ENCODE results near the gene EOLA1. TPM values are rescaled to one million over a fixed set of nuclear protein-coding genes. Genes with fewer than 3 reads are reported as not detected.
A peak's percentile ranks its signal among the peaks of the same experiment; 100 is the strongest.
"Not testable (repeated sequence)": the region's sequence is repeated elsewhere in the genome, so short reads cannot be mapped to it uniquely, and the experiment has no call there.

Gene EOLA1
- total RNA-seq, 2 experiments from 2014 or later = 33.2 to 37.2 TPM

DNA sequence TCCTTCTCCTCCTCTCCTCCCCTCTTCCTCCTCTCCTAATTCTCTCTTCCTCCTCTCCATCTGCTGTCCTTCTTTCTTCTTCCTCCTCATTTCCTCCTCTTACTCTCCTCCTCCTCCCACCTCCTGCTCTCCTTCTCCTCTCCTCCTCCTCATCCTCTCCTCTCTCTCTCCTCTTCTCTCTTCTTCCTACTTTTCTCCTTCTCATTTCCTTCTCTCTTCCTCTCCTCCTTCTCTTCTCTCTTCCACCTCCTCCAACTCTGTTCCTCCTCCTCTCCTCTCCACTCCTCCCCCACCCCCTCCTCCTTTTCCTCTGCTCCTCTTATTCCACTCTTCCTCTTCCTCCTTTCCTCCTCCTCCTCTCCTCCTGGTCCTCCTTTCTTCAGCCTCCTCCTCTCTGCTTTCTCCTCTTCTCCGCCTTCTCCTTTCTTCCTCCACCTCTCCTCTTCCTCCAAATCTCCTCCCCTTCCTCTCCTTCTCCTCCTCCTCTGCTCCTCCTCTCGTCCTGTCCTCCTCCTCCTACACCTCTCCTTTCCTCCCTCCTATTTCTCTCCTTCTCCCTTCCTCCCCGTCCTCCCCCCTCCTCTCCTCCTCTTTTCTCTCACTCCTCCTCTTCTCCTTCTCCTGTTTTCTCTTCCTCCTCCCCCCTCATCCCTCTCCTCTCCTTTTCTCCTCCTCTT is 5.7 kb upstream of the EOLA1 start:
- H3K4me3 Mint-ChIP-seq; H3K27me3 Mint-ChIP-seq; DNase-seq; H3K9me3 Mint-ChIP-seq; H3K4me1 Mint-ChIP-seq; H3K27ac Mint-ChIP-seq; H3K36me3 Mint-ChIP-seq (ENCODE audit: low read depth); POLR2A ChIA-PET; CTCF ChIA-PET: not testable (repeated sequence)

DNA sequence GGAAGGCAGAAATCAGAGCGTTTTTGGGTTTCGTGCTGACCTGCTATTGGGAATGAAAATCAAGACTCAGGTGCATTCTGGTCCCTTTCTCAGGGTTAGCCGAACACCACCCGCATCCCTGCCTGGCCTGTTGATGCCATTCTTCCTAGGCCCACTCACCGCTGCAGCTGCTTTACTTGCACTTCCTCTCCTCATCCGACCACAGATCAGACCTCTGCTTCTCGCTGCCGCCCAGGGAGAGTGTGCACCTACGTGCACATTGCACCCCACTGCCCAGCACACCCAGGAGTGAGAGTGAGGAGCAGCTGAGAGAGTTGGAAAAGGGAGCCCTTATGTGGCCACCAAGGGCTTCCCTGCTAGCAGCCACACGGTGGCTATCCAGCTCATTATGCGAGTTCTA is 3.3 kb upstream of the EOLA1 start:
- H3K4me1 Mint-ChIP-seq; CTCF ChIA-PET; H3K36me3 Mint-ChIP-seq (ENCODE audit: low read depth): not testable (repeated sequence)

DNA sequence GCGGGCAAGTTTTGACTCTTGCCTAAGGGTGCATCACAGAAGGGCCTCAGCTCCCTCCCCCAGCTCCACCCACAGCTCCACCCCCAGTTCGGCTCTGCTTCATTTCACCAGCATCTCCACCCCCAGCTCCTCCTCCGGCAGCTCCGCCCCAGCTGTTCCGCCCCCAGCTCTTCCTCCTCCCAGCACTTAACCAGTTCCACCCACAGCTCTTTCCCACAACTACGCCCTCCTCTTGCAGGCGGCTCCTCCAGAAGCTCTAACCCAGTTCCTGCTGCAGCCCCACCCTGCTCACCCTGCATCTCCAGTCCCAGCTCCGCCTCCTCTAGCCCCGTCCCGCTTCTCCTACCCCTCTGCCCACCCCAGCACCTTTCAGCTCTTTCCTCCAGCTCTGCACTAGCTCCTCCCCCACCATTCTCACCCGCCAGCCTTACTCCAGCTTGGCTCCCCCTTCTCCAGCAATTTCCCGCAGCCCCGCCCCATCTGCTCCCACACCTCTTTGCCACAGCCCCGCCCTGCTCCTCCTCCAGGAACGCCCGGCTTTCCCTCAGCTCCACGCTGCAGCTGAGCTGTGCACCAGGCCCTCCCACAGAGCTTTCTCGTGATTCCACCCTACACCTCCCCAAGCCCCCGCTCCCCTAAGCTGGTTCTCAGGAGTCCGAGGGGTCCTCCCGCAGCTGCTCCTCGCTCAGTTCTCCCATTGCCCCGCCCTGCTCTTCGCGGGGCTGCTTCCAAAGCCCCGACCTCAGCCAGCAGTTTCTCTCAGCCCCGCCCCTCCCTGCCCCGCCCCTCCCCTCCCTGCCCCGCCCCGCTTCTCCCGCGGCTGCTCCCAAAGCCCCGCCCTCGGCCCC is 1.3 kb upstream of the EOLA1 start:
- DNase-seq = peak; percentile 92
- Mint-ChIP-seq H3K4me3 (peak overlapping the region; percentile 85), H3K9me3 (no peaks in the 10 kb centered on the region), H3K27ac (peak overlapping the region; percentile 90), H3K27me3 (no peaks in the 10 kb centered on the region), H3K36me3 (ENCODE audit: low read depth) (no peaks in the 10 kb centered on the region), H3K4me1 (peaks cover 6% of the 10 kb centered on the region)
- ChIA-PET CTCF (interaction anchor here (0.7 to 2.4 kb wide), 4 partner anchors 9 to 401 kb away, joined by 3 to 8 read pairs (median 5); no protein-coding TSS in a partner anchor), POLR2A (interaction anchor here (0.8 to 1.7 kb wide), 3 partner anchors 11 to 401 kb away, joined by 3 to 7 read pairs (median 4); no protein-coding TSS in a partner anchor)

More for the DNA sequence above, 3.3 kb upstream of the EOLA1 start:
- DNase-seq, H3K27me3 Mint-ChIP-seq, H3K27ac Mint-ChIP-seq, H3K4me3 Mint-ChIP-seq, POLR2A ChIA-PET, H3K9me3 Mint-ChIP-seq: not testable (repeated sequence)

DNA sequence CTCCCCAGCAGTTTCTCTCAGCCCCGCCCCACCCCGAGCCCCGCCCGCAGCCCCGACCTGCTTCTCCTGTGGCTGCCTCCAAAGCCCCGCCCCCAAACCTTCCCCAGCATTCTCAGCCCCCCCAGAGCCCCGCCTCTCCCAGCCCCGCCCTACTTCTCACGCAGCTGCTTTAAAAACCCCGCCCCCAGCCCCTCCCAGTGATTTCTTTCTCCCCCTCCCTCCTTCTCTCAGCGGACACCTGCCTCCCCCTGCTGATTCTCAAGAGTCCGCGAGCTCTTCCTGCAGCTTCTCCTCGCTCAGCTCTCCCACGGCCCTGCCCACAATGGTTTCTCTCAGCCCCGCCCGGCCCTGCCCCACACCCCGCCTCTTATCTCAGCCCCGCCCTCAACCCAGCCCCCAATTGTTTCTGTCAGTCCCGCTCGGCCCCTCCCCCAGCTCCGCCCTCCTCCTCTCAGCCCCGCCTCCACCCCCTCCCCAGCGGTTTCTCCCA is 636 bp upstream of the EOLA1 start:
- CTCF ChIA-PET = interaction anchor here (0.7 to 2.4 kb wide), 3 partner anchors 12 to 400 kb away, joined by 3 to 8 read pairs (median 6); no protein-coding TSS in a partner anchor
- Mint-ChIP-seq H3K9me3 (no peaks in the 10 kb centered on the region), H3K4me3 (peak overlapping the region; percentile 93), H3K4me1 (peaks cover 6% of the 10 kb centered on the region), H3K27me3 (no peaks in the 10 kb centered on the region), H3K27ac (peak overlapping the region; percentile 100), H3K36me3 (ENCODE audit: low read depth) (no peaks in the 10 kb centered on the region)
- DNase-seq = peak; percentile 91
- POLR2A ChIA-PET = interaction anchor here (1.7 kb wide), 1 partner anchor 400 kb away, joined by 7 read pairs; no protein-coding TSS in a partner anchor

DNA sequence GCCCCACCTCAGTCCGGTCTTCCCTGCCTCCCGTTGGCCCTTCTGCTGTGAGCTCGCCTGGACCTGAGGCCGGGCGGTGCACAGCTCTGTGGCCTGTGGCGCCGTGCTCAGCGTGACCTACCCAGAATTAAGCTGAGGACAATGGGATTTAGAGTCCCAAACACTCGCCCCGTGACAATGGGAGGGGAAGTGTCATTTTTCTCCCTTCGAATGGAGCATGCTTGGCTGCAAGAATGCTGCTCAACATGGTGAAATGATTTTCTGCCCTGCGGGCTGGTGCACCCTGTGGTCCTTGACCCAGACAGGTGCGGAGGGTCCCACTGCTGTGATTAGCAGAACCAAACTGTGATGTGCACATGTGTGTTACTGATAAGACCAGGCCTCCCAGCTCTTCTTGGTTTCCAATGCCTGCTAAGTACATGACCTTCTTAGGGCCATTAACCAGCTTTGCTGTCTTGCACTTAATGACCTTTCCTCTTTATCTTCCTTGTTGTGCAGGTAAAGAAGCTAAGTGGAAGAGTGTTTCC is 772 bp downstream of the EOLA1 start:
- Mint-ChIP-seq H3K4me3 (peak overlapping the region; percentile 93), H3K4me1 (peaks cover 6% of the 10 kb centered on the region), H3K27me3 (no peaks in the 10 kb centered on the region), H3K36me3 (ENCODE audit: low read depth) (no peaks in the 10 kb centered on the region), H3K27ac (peak overlapping the region; percentile 100), H3K9me3 (no peaks in the 10 kb centered on the region)
- POLR2A ChIA-PET = no interaction called here
- DNase-seq = no peak
- CTCF ChIA-PET = no interaction called here

DNA sequence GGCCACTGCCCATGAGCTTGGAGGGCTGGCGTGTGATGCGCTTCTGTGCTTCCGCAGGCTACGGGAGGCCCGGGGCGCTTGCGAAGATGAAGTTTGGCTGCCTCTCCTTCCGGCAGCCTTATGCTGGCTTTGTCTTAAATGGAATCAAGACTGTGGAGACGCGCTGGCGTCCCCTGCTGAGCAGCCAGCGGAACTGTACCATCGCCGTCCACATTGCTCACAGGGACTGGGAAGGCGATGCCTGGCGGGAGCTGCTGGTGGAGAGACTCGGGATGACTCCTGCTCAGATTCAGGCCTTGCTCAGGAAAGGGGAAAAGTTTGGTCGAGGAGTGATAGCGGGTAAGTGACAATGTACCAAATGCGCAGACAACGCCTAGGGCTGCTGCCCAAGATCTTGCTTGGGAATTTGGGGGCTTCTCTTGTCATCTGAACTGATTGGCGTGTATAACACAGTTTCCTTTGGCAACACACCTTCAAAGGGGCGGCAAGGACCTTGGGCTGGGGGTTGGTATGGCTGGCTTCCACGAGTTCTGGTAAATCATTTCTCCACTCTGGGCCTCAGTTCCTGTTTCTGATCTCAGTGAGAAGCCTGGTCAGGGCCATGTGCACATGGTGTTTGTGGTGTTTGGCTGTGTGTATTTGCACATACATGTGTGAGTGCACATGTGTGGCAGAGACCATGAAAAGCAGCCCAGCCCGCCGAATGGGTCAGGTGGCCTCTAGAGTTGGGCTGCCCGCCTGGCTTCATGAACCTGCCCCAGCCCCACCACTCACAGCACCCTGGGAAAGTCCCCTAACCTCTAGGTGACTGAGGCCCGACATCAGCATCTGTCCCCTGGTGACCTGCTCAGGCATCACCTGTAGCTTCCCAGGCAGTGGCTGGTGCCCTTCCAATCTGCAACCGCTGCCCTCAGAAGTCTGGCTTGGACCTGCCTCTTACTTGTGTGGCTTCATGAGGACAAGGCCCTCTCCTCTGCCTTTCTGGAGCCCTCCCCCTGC is 5.0 kb downstream of the EOLA1 start:
- H3K4me1 Mint-ChIP-seq; H3K4me3 Mint-ChIP-seq; H3K27me3 Mint-ChIP-seq; CTCF ChIA-PET; H3K27ac Mint-ChIP-seq; DNase-seq; H3K36me3 Mint-ChIP-seq (ENCODE audit: low read depth); H3K9me3 Mint-ChIP-seq; POLR2A ChIA-PET: not testable (repeated sequence)

DNA sequence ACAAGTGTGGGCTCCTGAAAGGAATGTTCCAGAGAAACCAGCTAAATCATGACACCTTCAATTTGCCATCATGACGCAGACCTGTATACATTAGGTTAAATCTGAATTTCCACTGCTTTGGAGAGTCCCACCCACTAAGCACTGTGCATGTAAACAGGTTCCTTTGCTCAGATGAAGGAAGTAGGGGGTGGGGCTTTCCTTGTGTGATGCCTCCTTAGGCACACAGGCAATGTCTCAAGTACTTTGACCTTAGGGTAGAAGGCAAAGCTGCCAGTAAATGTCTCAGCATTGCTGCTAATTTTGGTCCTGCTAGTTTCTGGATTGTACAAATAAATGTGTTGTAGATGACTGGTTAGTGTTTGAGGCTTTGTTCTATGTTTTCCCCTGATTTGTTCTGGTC is 6.2 kb downstream of the EOLA1 start:
- H3K4me1 Mint-ChIP-seq; H3K9me3 Mint-ChIP-seq; H3K27ac Mint-ChIP-seq; H3K27me3 Mint-ChIP-seq; CTCF ChIA-PET; DNase-seq; H3K36me3 Mint-ChIP-seq (ENCODE audit: low read depth); POLR2A ChIA-PET; H3K4me3 Mint-ChIP-seq: not testable (repeated sequence)

DNA sequence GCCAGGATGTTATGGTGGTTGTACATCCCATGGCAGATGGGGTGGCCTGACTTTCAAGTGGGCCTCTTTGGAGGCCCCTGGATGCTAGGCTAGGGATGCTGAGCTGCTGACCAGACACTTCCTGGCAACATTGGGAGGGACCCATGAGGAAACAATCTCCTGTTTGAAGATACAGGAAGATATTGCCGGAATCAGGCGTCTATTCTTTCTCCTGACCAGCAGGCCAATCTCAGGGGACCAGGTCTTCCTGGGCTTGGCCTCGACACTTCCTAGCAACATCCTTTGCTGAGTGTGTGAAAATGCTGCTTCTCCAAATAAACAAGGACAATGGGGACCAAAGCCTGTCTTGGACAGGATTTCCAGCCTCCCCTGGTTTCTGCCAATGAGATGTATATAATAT is 7.0 kb downstream of the EOLA1 start:
- H3K4me1 Mint-ChIP-seq; H3K9me3 Mint-ChIP-seq; H3K36me3 Mint-ChIP-seq (ENCODE audit: low read depth); H3K4me3 Mint-ChIP-seq; CTCF ChIA-PET; H3K27ac Mint-ChIP-seq; POLR2A ChIA-PET; H3K27me3 Mint-ChIP-seq; DNase-seq: not testable (repeated sequence)

DNA sequence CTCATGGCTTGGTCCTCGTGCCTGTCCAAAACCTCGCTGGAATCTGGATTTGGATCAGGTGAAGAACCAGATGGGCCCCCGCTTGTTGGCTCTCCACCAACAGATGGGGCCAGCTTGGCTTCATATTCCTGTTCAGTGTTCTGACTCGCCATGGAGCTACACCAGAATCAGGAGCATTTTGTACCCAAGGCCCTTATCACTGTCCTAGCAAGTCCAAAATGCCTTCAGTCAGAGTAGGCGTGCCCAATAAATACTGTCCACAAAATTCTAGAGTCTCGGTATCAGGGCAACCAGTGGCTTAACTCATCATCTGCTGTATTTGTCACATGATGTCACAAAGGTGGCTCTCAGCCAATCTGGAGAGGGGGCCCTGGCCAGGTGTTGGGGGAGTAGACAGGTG is 8.9 kb downstream of the EOLA1 start, which contains the start of gene HSFX3:
Gene HSFX3 (minus strand): TSS at position 224 of the 400 bp plus-strand sequence. CDS start 72 bp downstream, at position 152.
- POLR2A ChIA-PET; H3K4me3 Mint-ChIP-seq; CTCF ChIA-PET; H3K4me1 Mint-ChIP-seq; H3K27me3 Mint-ChIP-seq; H3K36me3 Mint-ChIP-seq (ENCODE audit: low read depth); H3K9me3 Mint-ChIP-seq; DNase-seq; H3K27ac Mint-ChIP-seq: not testable (repeated sequence)

DNA sequence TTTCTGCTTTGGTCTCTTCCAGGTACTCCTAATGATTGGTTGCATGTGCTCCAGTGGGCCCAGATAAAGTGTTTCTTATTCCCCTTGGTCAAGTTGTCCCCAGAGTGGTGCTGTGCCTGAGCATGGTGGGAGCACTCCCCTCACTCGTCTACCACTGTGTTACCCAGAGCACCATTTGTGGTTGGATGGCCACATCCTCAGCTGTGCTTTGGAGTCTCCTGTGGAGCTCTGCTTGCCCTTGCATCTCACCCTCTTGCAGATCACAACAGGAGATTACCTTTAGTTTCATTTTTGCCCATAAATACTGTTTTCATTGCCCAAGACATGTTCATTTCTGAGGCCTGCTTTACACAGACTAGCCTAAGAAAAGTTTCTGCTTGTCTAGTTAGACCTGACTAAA is 9.6 kb downstream of the EOLA1 start:
- H3K4me1 Mint-ChIP-seq; H3K27ac Mint-ChIP-seq; H3K36me3 Mint-ChIP-seq (ENCODE audit: low read depth); H3K9me3 Mint-ChIP-seq; CTCF ChIA-PET; H3K27me3 Mint-ChIP-seq; POLR2A ChIA-PET; H3K4me3 Mint-ChIP-seq: not testable (repeated sequence)
- peak; percentile 32 for DNase-seq

DNA sequence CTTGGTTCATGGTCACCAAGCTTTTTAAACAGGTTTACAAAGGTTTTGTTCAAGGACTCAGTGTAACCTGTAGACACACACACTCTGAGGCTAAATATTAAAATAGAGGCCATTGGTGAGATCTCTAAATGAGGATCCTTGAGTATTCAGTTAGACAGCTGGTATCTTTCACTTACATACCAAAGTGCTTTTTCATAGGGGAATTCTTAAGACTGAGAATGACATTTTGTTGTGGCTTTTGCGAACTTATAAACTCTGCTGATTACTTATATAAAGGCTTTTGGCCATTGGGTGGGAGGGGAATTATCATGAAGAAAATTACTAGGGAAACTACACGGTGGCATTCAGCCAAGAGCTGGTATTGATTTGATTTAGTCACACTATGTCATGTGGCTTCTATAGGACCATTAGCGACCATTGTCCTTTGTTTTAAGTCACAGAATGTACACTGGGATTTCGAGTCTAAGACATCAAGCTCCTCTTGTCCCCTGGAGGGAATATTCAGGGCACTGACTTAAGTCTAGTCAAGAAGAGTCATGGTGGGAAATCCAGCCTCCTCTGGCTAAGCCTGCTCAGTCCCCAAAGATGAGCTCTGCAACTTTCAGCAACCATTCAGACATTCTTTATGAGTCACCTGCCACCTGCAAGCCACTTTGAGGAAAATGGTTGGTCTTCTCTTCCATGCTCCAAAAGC is 10.6 kb downstream of the EOLA1 start:
- H3K27ac Mint-ChIP-seq; DNase-seq; H3K9me3 Mint-ChIP-seq; POLR2A ChIA-PET; H3K4me3 Mint-ChIP-seq; CTCF ChIA-PET; H3K27me3 Mint-ChIP-seq; H3K36me3 Mint-ChIP-seq (ENCODE audit: low read depth); H3K4me1 Mint-ChIP-seq: not testable (repeated sequence)

DNA sequence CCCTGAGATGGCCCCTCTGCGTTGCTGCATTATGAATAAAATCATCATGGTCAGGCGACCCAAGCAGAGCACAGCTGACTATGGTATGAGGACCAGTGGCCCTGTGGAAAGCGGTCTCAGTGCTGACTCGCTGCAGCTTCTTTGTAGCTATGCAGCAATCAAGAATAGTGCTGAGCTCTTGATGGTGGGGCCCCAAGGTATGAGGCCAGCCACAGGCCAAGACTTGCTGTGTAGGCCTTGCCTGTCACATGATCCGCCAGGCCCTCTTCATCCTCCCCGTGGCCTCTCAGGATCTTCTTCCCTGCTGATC is 11.1 kb downstream of the EOLA1 start:
- H3K27me3 Mint-ChIP-seq; H3K36me3 Mint-ChIP-seq (ENCODE audit: low read depth); H3K4me3 Mint-ChIP-seq; H3K4me1 Mint-ChIP-seq; DNase-seq; H3K27ac Mint-ChIP-seq; H3K9me3 Mint-ChIP-seq; CTCF ChIA-PET; POLR2A ChIA-PET: not testable (repeated sequence)
